Measurements from ENCODE around the gene ZNF140. TPM values are rescaled to one million over a fixed set of nuclear protein-coding genes. Genes with fewer than 3 reads are reported as not detected.

The ZNF140 gene
- total RNA-seq, 1 experiment from 2014 or later = 21.7 TPM

- H3K4me3 Mint-ChIP-seq = no peak overlapping the region
- H3K4me1 Mint-ChIP-seq = no peaks in the 10 kb centered on the region
- Histone ChIP-seq H3K4ac (ENCODE audit: low read depth, low read length) (no peak overlapping the region), H3K79me1 (ENCODE audit: insufficient read depth, low read depth, low read length, poor library complexity, severe bottlenecking) (no peaks in the 10 kb centered on the region), H4K8ac (replicated peaks; ENCODE audit: insufficient read length, low read depth, low read length) (no peak overlapping the region), H4K20me1 (ENCODE audit: control insufficient read depth, insufficient read depth, insufficient read length) (no peaks in the 10 kb centered on the region), H3K4me2 (ENCODE audit: insufficient read depth, insufficient read length, low read length) (no peak overlapping the region), H3K9ac (ENCODE audit: extremely low read depth, insufficient read length, low read length) (no peak overlapping the region), H2BK20ac (ENCODE audit: low read depth, low read length, poor library complexity, severe bottlenecking) (no peak overlapping the region), H2BK120ac (ENCODE audit: low read depth, low read length, poor library complexity, severe bottlenecking) (no peak overlapping the region), H3K14ac (ENCODE audit: insufficient read depth, low read length) (no peak overlapping the region), H3K27me3 (ENCODE audit: insufficient read depth, low read length) (no peaks in the 10 kb centered on the region), H4K5ac (ENCODE audit: insufficient read length, low read depth, low read length) (no peak overlapping the region), H3K79me2 (ENCODE audit: insufficient read depth, low read length) (no peaks in the 10 kb centered on the region), H3K23me2 (ENCODE audit: insufficient read length, low read depth, low read length, poor library complexity, severe bottlenecking) (no peaks in the 10 kb centered on the region), H3T11ph (ENCODE audit: low read length) (no peak overlapping the region), H4K91ac (ENCODE audit: insufficient read length, low read depth, low read length) (no peak overlapping the region), H2BK5ac (ENCODE audit: insufficient read length, low read length) (no peak overlapping the region), H3K56ac (ENCODE audit: insufficient read length, low read depth, low read length) (no peak overlapping the region), H3K23ac (ENCODE audit: insufficient read length, low read depth, low read length) (no peak overlapping the region), H3K9me3 (ENCODE audit: control insufficient read depth, low read depth, low read length) (peaks cover 92% of the 10 kb centered on the region), H2AFZ (ENCODE audit: low read length) (no peak overlapping the region), H2AK5ac (ENCODE audit: insufficient read length, low read length) (no peak overlapping the region), H3K27ac (ENCODE audit: insufficient read length, low read depth, low read length) (no peak overlapping the region), H2BK12ac (ENCODE audit: insufficient read length, low read depth, low read length) (no peak overlapping the region), H2BK15ac (ENCODE audit: low read depth, low read length) (no peak overlapping the region), H3K18ac (ENCODE audit: insufficient read length, low read depth, low read length) (no peak overlapping the region), H3K4me1 (ENCODE audit: insufficient read depth, low read length) (no peaks in the 10 kb centered on the region)
- DNase-seq = no peak
- H3K9me3 Mint-ChIP-seq = peaks cover 92 to 97% of the 10 kb centered on the region in 2 experiments
- peaks cover 11% of the 10 kb centered on the region for H3K27me3 Mint-ChIP-seq (ENCODE audit: low read depth)
- no CpG with 5 or more reads among the region's 1 CpG for WGBS (ENCODE audit: extremely low coverage, insufficient read length, low lambda C conversion rate)
- H3K27ac Mint-ChIP-seq = no peak overlapping the region
- peaks cover 36 to 63% (median 38%) of the 10 kb centered on the region in 3 experiments for H3K36me3 Mint-ChIP-seq (ENCODE audit: insufficient read depth in 1 of 3, low read depth in 3 of 3)
- no peak for TF ChIP-seq CTCF (conservative IDR thresholded peaks at IDR 0.05)
Observed at GRCh38 chr12:133063556-133063955, 17.2 kb upstream of the ZNF140 start.

All from H9 (cell line).